ENCODE data around the gene HNF1A. TPM values are rescaled to one million over a fixed set of nuclear protein-coding genes. Genes with fewer than 3 reads are reported as not detected.

The HNF1A gene
- not detected for total RNA-seq

GRCh38 chr12:120978296-120979219, at the start of gene HNF1A:
Gene HNF1A (plus strand): TSS chr12:120978543. CDS start chr12:120978769, 226 bp downstream.

GRCh38 chr12:121015825-121016766, 37.8 kb downstream of the HNF1A start, which contains the start of gene C12orf43:
Gene C12orf43 (minus strand): TSS chr12:121016487. CDS start chr12:121016474, 13 bp downstream.

GRCh38 chr12:121038861-121039668, 60.7 kb downstream of the HNF1A start, which contains the start of gene OASL:
Gene OASL (minus strand): TSS chr12:121039246. CDS start chr12:121038971, 275 bp downstream.

Other genes starting within 250 kb of the HNF1A start
- 30.0 TPM for gene SPPL3, start 74.2 kb upstream of the HNF1A start, total RNA-seq
- 16.9 TPM for gene C12orf43, start 37.9 kb downstream of the HNF1A start, total RNA-seq
- not detected for gene OASL, start 60.7 kb downstream of the HNF1A start, total RNA-seq
- 3.4 TPM for gene P2RX7, start 154.3 kb downstream of the HNF1A start, total RNA-seq
- 7.5 TPM for gene P2RX4, start 231.6 kb downstream of the HNF1A start, total RNA-seq

Data from parietal lobe (tissue), 1 donor.